ENCODE results near the gene AKR1C1. TPM values are rescaled to one million over a fixed set of nuclear protein-coding genes. Genes with fewer than 3 reads are reported as not detected.
"Not testable (repeated sequence)": the region's sequence is repeated elsewhere in the genome, so short reads cannot be mapped to it uniquely, and the experiment has no call there.

The AKR1C1 gene
- total RNA-seq, 2 donors from 2014 or later, result 4.3 to 13.0 TPM

- intact Hi-C loops (cut with DNase I), result no loop called here
- no peaks in the 10 kb centered on the region for H3K9me3 ChIP-seq
- no peak overlapping the region for H3K27ac ChIP-seq
- no peak for DNase-seq
- H3K4me1 ChIP-seq, result no peaks in the 10 kb centered on the region
- H3K27me3 ChIP-seq, result no peaks in the 10 kb centered on the region
- no peak overlapping the region for H3K4me3 ChIP-seq
- no peak overlapping the region for H3K9ac ChIP-seq (ENCODE audit: low read depth in 2 of 2, low read length in 2 of 2)
- H3K36me3 ChIP-seq, result no peaks in the 10 kb centered on the region
- no peak for TF ChIP-seq CTCF (IDR thresholded peaks at IDR 0.05)
Observed at GRCh38 chr10:4931587-4931986, 31.6 kb upstream of the AKR1C1 start.

GRCh38 chr10:4934391-4934987 lies 28.7 kb upstream of the AKR1C1 start:
- H3K4me1 ChIP-seq, result no peaks in the 10 kb centered on the region
- DNase-seq, result no peak

GRCh38 chr10:4937346-4937745 lies 25.9 kb upstream of the AKR1C1 start:
- TF ChIP-seq CTCF (IDR thresholded peaks at IDR 0.05), result no peak
- intact Hi-C loops (cut with DNase I), result no loop called here
- DNase-seq, result no peak

More at GRCh38 chr10:4934391-4934987, 28.7 kb upstream of the AKR1C1 start:
- Histone ChIP-seq H3K4me3 (no peak overlapping the region), H3K27me3 (no peaks in the 10 kb centered on the region), H3K9ac (ENCODE audit: low read depth in 2 of 2, low read length in 2 of 2) (no peak overlapping the region), H3K9me3 (no peaks in the 10 kb centered on the region), H3K36me3 (no peaks in the 10 kb centered on the region), H3K27ac (no peak overlapping the region)
- intact Hi-C loops (cut with DNase I), result no loop called here
- TF ChIP-seq CTCF (IDR thresholded peaks at IDR 0.05), result no peak

GRCh38 chr10:4939224-4940072 lies 23.8 kb upstream of the AKR1C1 start:
- intact Hi-C loops (cut with DNase I), result no loop called here
- no peaks in the 10 kb centered on the region for H3K4me1 ChIP-seq
- TF ChIP-seq CTCF (IDR thresholded peaks at IDR 0.05), result no peak
- no peaks in the 10 kb centered on the region for H3K9me3 ChIP-seq
- no peaks in the 10 kb centered on the region for H3K36me3 ChIP-seq
- H3K9ac ChIP-seq (ENCODE audit: low read depth in 2 of 2, low read length in 2 of 2), result no peak overlapping the region
- no peaks in the 10 kb centered on the region for H3K27me3 ChIP-seq
- no peak for DNase-seq
- H3K27ac ChIP-seq, result no peak overlapping the region
- no peak overlapping the region for H3K4me3 ChIP-seq

More at GRCh38 chr10:4937346-4937745, 25.9 kb upstream of the AKR1C1 start:
- no peaks in the 10 kb centered on the region for H3K4me1 ChIP-seq
- H3K27ac ChIP-seq, result no peak overlapping the region
- H3K9me3 ChIP-seq, result no peaks in the 10 kb centered on the region
- no peak overlapping the region for H3K9ac ChIP-seq (ENCODE audit: low read depth in 2 of 2, low read length in 2 of 2)
- no peaks in the 10 kb centered on the region for H3K36me3 ChIP-seq
- H3K4me3 ChIP-seq, result no peak overlapping the region
- no peaks in the 10 kb centered on the region for H3K27me3 ChIP-seq

- H3K27ac ChIP-seq; H3K27me3 ChIP-seq; H3K9me3 ChIP-seq; H3K36me3 ChIP-seq; H3K4me1 ChIP-seq; DNase-seq; intact Hi-C loops (cut with DNase I); H3K9ac ChIP-seq (ENCODE audit: low read depth in 2 of 2, low read length in 2 of 2); H3K4me3 ChIP-seq: not testable (repeated sequence)
Observed at GRCh38 chr10:4940073-4940428, 23.2 kb upstream of the AKR1C1 start.

GRCh38 chr10:4940909-4941308 lies 22.3 kb upstream of the AKR1C1 start:
- intact Hi-C loops (cut with DNase I); H3K9ac ChIP-seq (ENCODE audit: low read depth in 2 of 2, low read length in 2 of 2); H3K4me3 ChIP-seq; H3K9me3 ChIP-seq; H3K27ac ChIP-seq; H3K36me3 ChIP-seq; DNase-seq; H3K4me1 ChIP-seq; H3K27me3 ChIP-seq: not testable (repeated sequence)
